ENCODE results near the gene SAPCD2.

Gene SAPCD2

DNA sequence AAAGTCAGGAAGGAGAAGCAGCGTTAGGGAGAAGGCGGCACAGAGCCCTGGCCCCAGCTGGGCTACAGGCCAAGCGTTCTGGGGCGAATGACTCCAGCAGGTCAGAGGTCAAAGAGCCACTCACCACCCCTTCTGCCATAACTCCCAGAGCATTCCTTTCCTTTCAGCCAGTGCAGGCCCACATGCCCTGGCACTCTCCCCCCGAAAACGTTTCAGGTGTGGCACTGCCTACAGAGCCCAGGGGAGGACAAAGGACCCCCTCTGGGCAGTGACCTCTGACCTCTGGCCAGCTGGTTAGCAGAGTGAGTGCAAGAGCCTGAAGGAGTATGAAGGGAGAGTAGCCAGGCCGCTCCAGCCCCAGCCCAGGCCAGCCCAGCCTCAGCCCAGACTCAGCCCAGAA is 47.2 kb downstream of the SAPCD2 start:
- H3K4me3 ChIP-seq (ENCODE audit: low read length): no peak overlapping the region
- DNase-seq (ENCODE audit: low read depth): no peak
- TF ChIP-seq, protein P1, sequence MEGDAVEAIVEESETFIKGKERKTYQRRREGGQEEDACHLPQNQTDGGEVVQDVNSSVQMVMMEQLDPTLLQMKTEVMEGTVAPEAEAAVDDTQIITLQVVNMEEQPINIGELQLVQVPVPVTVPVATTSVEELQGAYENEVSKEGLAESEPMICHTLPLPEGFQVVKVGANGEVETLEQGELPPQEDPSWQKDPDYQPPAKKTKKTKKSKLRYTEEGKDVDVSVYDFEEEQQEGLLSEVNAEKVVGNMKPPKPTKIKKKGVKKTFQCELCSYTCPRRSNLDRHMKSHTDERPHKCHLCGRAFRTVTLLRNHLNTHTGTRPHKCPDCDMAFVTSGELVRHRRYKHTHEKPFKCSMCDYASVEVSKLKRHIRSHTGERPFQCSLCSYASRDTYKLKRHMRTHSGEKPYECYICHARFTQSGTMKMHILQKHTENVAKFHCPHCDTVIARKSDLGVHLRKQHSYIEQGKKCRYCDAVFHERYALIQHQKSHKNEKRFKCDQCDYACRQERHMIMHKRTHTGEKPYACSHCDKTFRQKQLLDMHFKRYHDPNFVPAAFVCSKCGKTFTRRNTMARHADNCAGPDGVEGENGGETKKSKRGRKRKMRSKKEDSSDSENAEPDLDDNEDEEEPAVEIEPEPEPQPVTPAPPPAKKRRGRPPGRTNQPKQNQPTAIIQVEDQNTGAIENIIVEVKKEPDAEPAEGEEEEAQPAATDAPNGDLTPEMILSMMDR (IDR thresholded peaks at IDR 0.05; ENCODE audit: insufficient read depth, low read depth, low read length, missing control alignments): no peak

DNA sequence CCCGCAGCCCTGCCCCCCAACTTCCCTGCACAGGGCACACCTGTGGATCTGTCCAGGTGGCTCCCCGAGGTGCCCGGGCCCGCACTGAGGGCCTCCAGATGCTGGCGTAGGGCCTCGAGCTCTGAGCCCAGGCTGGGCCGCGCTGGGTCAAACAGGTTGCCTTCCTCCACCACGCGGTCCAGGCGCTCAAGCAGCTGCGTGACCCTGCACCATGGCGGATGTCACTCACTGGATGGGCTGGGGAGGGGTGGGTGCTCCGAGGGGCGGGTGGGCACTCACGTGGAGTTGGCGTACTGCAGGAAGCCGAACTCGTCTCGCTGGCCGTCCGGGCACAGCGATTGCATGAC is 47.7 kb downstream of the SAPCD2 start:
- TF ChIP-seq, protein P1 (IDR thresholded peaks at IDR 0.05; ENCODE audit: insufficient read depth, low read depth, low read length, missing control alignments): no peak

DNA sequence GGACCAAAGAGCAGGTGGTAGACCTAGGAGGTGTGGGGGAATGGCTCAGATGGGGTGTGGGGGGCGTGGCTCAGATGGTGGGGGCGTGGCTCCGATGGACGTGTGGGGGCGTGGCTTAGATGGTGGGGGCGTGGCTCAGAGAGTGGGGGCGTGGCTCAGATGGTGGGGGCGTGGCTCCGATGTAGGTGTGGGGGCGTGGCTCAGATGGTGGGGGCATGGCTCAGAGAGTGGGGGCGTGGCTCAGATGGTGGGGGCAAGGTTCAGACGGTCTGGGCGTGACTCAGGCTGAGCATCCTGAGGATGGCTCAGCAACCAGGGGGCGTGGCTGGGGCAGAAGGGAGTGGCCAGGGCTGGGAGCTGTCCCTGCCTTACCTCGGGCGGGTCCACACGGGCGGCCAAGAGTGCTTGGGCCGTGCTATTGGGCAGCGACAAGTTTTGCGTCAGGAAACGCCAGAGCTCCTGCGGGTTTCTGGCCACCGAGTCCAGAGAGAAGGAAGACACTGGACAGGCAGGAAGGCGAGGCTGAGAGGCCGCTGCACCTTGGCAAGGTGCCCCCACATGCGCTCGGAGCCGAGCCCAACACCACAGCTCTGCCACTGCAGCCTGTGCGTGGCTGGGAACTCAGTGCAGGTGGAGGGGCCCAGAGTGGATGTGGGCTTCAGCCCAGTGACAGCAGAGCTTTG is 48.2 kb downstream of the SAPCD2 start:
- peak; percentile 90 for DNase-seq (ENCODE audit: low read depth)
- TF ChIP-seq, protein P1 (IDR thresholded peaks at IDR 0.05; ENCODE audit: insufficient read depth, low read depth, low read length, missing control alignments): no peak

More for the DNA sequence above, 47.7 kb downstream of the SAPCD2 start:
- no peak for DNase-seq (ENCODE audit: low read depth)
- H3K4me3 ChIP-seq (ENCODE audit: low read length): no peak overlapping the region

DNA sequence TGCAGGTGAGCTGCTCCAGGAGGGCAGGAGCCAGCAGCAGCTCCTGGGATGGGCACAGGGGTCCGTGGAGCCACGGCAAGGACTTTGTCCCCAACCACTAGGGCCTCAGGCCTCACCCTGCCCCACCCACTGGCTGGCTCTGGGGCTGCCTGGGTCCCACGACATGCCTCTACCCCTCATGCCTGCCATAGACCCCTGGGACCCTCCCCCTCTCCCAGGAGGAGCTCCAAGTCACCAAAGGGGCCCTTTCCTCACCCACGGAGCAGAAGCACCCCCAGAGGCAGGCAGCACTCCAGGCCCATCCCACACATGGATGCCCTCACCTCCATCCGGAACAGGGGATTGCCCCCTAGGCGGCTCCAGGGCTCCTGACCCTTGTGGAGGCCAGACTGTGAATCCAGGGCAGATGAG is 48.8 kb downstream of the SAPCD2 start:
- no peak overlapping the region for H3K4me3 ChIP-seq (ENCODE audit: low read length)
- TF ChIP-seq, protein P1 (IDR thresholded peaks at IDR 0.05; ENCODE audit: insufficient read depth, low read depth, low read length, missing control alignments): no peak
- DNase-seq (ENCODE audit: low read depth): no peak

More for the DNA sequence above, 48.2 kb downstream of the SAPCD2 start:
- H3K4me3 ChIP-seq (ENCODE audit: low read length): no peak overlapping the region

DNA sequence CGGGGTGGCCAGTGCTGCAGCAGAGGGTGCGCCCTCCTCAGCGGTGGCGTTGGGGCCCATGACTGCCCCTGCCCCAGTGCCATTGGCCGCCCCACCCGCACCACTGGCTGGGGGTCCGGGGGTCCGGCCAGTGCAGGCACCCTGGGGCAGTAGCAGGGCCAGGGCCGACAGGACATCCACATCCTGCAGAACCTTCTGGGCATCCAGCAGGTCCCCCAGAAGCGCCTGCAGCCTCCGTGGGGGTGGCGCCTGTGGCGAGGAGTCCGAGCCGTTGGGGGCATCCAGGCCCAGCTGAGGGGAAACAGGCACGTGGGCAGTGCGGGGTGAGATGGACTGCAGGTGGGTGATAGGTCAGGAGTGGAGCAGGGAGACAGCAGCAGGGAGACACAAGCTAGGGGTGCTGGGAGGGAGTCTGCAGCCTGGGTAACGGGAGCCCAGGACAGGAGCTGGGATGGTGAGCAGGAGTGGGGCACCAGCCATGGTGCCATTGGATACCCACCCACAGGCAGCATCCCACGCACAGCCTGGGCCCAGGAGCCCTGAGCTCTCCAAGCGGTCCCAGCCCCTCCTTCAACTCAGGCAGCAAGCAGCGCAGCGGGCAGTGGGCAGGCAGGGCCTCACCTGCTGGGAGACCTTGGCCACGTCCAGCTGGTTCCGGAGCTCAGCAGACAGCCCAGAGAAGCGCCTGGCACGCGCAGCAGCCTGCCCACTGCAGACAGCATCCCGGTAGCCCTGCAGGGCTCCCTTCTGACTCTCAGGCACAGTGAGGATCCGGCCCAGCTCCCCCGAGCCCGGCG is 49.4 kb downstream of the SAPCD2 start:
- DNase-seq (ENCODE audit: low read depth): no peak
- TF ChIP-seq, protein P1 (IDR thresholded peaks at IDR 0.05; ENCODE audit: insufficient read depth, low read depth, low read length, missing control alignments): no peak
- no peak overlapping the region for H3K4me3 ChIP-seq (ENCODE audit: low read length)

DNA sequence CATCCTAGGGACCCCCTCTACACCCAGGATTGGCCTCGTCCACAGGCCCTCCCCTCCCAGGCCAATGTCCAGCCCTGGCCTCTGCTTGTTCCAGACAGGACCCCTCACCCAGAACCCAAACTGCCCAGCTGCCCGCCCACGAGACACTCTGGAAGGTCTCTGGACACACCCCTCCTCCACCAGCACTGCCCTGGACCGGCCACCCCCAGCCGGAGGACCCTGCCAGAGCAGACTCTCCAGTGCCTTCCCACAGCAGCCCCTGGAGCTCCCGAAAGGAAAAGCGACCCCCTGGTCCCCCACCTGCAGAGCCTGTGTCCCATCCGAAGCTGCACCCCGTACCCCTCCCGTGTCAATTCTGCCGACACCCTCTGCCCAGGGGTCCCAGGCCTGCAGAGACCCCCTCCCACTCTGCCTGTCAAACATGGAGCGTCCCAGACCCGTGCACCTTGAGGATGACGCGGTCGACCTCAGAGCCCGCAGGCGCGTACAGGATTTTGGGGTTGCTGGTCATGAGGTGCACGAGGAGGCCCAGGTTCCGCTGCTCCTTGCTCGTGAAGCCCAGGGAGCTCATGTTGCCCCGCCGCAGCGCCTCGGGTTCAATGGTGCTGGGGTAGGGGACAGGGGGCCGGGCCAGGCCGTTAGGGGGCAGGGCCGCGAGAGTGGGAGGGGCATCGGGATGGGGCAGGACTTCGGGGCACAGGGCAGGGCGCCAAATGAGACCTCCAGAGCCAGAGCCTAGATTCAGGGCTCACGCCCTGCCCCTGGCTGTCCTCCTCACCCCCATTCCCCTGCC is 50.3 kb downstream of the SAPCD2 start:
- H3K4me3 ChIP-seq (ENCODE audit: low read length): no peak overlapping the region
- TF ChIP-seq, protein P1 (IDR thresholded peaks at IDR 0.05; ENCODE audit: insufficient read depth, low read depth, low read length, missing control alignments): no peak
- DNase-seq (ENCODE audit: low read depth): no peak

All from epithelial cell of esophagus (primary cell).